ENCODE results near the gene ZNF99.
"Not testable (repeated sequence)": the region's sequence is repeated elsewhere in the genome, so short reads cannot be mapped to it uniquely, and the experiment has no call there.

ZNF99 gene

GRCh38 chr19:22783651-22784410, at the start of gene ZNF99:
TSS of gene ZNF99 (minus strand) at chr19:22784151. CDS start at chr19:22784016, 135 bp downstream.
- no peak for DNase-seq (ENCODE audit: low read depth in 2 of 2)

- DNase-seq (ENCODE audit: low read depth in 2 of 2): no peak
These were observed 48.2 kb upstream of the ZNF99 start, which contains the start of gene ZNF723 for GRCh38 chr19:22832031-22832762. TSS of gene ZNF723 (plus strand) at chr19:22832291. CDS start at chr19:22832380, 89 bp downstream.

- no peak for DNase-seq (ENCODE audit: low read depth in 2 of 2)
These were observed 47.3 kb upstream of the ZNF99 start for GRCh38 chr19:22831211-22831610.

GRCh38 chr19:22814124-22814523, 30.2 kb upstream of the ZNF99 start:
- no peak for DNase-seq (ENCODE audit: low read depth in 2 of 2)

GRCh38 chr19:22807061-22807835, 23.3 kb upstream of the ZNF99 start:
- DNase-seq (ENCODE audit: low read depth in 2 of 2): no peak

- no peak for DNase-seq (ENCODE audit: low read depth in 2 of 2)
These were observed 22.5 kb upstream of the ZNF99 start for GRCh38 chr19:22806418-22806817.

- no peak for DNase-seq (ENCODE audit: low read depth in 2 of 2)
These were observed 13.1 kb upstream of the ZNF99 start for GRCh38 chr19:22797040-22797439.

GRCh38 chr19:22792863-22793262, 8.9 kb upstream of the ZNF99 start:
- DNase-seq (ENCODE audit: low read depth in 2 of 2): not testable (repeated sequence)

- DNase-seq (ENCODE audit: low read depth in 2 of 2): no peak
These were observed 47.9 kb downstream of the ZNF99 start for GRCh38 chr19:22735911-22736645.

GRCh38 chr19:22733691-22734090, 50.3 kb downstream of the ZNF99 start:
- no peak for DNase-seq (ENCODE audit: low read depth in 2 of 2)

- not testable (repeated sequence) for DNase-seq (ENCODE audit: low read depth in 2 of 2)
These were observed 55.7 kb downstream of the ZNF99 start for GRCh38 chr19:22728214-22728613.

- DNase-seq (ENCODE audit: low read depth in 2 of 2): not testable (repeated sequence)
These were observed 62.4 kb downstream of the ZNF99 start for GRCh38 chr19:22721533-22721932.

GRCh38 chr19:22708983-22709382, 75.0 kb downstream of the ZNF99 start:
- DNase-seq (ENCODE audit: low read depth in 2 of 2): no peak

GRCh38 chr19:22703096-22703495, 80.9 kb downstream of the ZNF99 start:
- not testable (repeated sequence) for DNase-seq (ENCODE audit: low read depth in 2 of 2)

GRCh38 chr19:22702661-22703060, 81.3 kb downstream of the ZNF99 start:
- not testable (repeated sequence) for DNase-seq (ENCODE audit: low read depth in 2 of 2)

Data from stimulated activated CD8-positive, alpha-beta memory T cell treated with anti-CD3 and anti-CD28 coated beads, Interleukin-2, amount 100 ng/mL, for 48 hours (primary cell).